ENCODE results near the gene SCN1B.
"Not testable (repeated sequence)": the region's sequence is repeated elsewhere in the genome, so short reads cannot be mapped to it uniquely, and the experiment has no call there.

SCN1B gene

DNA sequence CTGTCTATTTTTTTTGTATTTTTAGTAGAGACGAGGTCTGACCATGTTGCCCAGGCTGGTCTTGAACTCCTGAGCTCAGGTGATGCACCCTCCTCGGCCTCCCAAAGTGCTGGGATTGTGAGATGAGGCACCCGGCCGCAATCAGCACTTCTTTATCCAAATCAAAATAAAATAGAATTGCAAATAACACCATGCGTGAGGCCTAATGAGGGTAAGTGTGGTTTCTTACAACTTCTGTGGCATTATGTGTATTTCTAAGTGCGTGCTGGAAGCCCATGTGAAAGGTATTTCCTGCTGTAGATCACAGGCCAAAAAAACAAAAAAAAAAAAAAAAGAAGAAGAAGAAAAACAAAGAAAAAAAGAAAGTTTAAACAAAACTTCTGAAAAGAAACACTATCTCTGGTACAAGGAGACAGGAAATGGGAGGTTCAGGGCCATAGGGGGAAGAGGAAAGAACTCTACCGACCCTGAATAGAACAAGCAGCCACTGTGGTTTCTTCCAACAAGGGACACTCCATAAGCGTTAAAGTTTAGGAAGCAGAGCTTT lies 33.1 kb upstream of the SCN1B start:
- no peak overlapping the region for H3K4me3 ChIP-seq (ENCODE audit: low read length)
- DNase-seq (ENCODE audit: low read depth), result no peak

DNA sequence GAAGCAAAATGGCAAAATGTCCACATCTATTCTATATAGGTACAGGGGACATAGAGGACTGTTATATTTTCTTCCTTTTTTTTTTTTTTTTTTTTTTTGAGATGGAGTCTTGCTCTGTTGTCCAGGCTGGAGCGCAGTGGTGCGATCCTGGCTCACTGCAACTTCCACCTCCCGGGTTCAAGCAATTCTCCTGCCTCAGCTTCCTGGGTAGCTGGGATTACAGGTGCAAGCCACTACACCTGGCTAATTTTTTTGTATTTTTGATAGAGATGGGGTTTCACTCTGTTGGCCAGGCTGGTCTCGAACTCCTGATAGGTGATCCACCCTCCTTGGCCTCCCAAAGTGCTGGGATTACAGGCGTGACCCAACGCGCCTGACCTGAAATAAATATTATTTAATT lies 32.0 kb upstream of the SCN1B start:
- DNase-seq (ENCODE audit: low read depth); H3K4me3 ChIP-seq (ENCODE audit: low read length): not testable (repeated sequence)

More for the DNA sequence above, 33.1 kb upstream of the SCN1B start:
- TF ChIP-seq CTCF (IDR thresholded peaks at IDR 0.05; ENCODE audit: insufficient read depth, low read depth, low read length, missing control alignments), result no peak

DNA sequence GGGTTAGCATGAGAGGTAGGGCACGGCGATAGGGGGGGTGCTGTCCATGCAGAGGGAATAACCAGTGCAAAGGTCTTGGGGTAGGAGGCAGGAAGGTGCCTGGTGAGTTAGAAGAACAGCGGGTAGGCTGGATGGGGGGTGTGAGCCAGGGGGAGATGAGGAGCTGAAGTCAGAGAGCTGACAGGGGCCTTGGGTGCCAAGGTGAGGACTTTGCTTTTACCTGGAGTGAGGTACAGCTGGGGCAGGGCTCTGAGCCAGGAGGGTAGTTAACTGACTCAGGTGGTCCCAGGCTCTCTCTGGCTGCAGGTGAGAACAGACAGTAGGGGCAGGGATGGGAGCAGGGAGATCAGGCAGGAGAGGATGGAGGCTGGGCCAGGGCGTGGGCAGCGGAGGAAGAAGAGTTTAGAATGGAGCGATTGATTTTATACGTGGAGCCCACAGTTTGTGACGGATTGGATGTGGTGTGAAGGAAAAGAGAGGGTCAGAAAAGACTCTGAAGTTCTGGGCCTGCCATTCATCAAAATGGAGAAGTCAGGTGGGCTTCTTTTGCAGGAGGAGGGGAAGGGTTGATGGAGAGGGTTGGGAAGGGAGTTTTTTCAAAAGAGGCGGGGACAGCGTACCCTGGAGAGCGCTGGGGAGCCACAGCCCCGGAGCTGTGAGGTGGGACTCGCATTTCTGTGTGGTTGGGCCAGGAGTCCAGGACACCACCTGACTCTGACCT lies 31.3 kb upstream of the SCN1B start:
- H3K4me3 ChIP-seq (ENCODE audit: low read length), result peak overlapping the region; percentile 54
- no peak for DNase-seq (ENCODE audit: low read depth)

DNA sequence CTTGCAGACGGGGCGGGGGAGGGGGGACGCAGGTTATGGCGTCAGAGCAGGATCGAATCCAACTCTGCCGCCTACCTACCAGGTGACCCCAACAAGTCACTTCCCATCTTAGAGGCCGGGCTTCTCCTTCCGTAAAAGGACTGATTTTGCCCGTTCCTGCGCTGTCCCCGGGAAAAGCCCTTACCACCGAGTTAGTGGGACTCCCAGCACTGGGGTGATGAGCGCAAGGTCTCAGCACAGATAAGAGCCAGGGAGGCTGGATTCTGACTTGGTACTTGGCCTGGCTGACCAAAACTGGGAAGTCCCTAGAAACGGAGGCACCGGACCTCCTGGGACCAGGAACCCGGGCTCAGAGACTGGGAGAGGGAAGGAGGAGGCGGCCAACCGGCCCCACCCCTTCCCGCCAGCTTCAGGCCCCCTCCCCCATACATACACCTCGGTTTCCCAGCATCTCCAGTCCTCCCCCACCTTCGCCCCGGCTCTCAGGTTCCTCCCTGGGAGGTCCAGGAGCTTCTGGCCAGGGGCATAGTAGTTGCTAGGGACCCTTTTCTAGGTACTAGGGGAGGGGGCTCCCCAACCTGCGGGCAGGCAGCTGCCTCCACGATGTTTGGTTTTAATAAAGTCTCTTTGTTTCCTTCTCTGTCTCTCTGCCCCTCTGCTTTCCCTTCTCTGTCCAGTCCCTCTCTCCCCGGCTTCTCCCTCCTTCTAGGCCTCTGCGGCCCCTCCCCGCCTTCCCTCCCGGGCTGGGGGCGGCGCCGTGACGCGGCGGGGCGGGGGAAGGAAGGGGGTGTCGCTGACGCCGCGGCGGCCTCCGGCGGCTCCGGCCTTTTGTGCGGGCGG lies 30.6 kb upstream of the SCN1B start, which contains the start of gene GRAMD1A:
Gene GRAMD1A (plus strand): TSS at position 826 of the 840 bp plus-strand sequence. CDS start 156 bp downstream, outside the sequence.
- DNase-seq (ENCODE audit: low read depth), result peak; percentile 83
- H3K4me3 ChIP-seq (ENCODE audit: low read length), result peak within 1 kb of the TSS; percentile 56
- no peak for TF ChIP-seq CTCF (IDR thresholded peaks at IDR 0.05; ENCODE audit: insufficient read depth, low read depth, low read length, missing control alignments)

More for the DNA sequence above, 31.3 kb upstream of the SCN1B start:
- TF ChIP-seq CTCF (IDR thresholded peaks at IDR 0.05; ENCODE audit: insufficient read depth, low read depth, low read length, missing control alignments), result no peak

GRCh38 chr19:35000338-35000646 lies 30.0 kb upstream of the SCN1B start:
- TF ChIP-seq CTCF (IDR thresholded peaks at IDR 0.05; ENCODE audit: insufficient read depth, low read depth, low read length, missing control alignments), result no peak
- peak overlapping the region; percentile 56 for H3K4me3 ChIP-seq (ENCODE audit: low read length)
- no peak for DNase-seq (ENCODE audit: low read depth)

DNA sequence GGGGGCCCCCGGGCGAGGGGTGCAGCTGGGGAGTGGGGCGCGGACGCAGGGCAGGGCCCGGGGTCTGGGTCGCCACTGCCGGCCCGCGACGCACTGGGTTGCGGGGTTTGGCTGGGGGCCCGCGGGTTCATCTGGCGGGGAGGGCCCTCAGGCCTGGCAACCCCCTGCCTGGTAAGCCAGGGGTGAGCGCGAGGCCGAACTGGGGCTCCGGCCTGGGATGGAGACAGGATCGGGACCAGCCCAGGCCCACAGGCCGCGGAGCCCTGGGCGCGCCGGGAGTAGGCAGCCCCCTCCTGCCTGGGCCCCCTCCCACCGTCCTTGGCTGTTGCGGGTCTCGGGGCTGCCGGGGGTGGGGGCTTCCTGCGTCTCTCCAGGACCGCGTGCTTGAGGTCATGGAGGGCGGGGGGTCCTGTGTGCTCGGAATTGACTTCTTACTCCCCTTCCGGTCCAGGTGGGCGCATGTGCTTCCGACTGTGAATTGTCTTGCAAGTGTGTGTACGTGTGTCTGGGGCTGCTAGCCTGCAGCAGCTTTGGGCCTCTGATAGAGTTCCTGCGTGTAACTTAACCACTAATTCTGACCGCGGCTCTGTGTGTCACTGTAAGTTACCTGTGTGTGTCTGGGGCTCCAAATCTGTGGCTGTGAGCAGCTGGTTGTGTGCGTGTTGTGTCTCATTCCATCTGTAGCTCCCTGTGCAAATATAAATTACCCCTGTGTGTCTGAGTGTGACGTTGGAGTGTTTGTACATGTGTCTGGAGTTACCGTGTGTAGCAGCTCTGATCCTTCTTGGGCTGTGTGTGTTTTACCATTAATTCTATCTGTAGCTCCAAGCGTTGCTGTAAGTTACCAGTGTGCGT lies 29.4 kb upstream of the SCN1B start:
- peak overlapping the region; percentile 56 for H3K4me3 ChIP-seq (ENCODE audit: low read length)
- no peak for TF ChIP-seq CTCF (IDR thresholded peaks at IDR 0.05; ENCODE audit: insufficient read depth, low read depth, low read length, missing control alignments)
- peak; percentile 55 for DNase-seq (ENCODE audit: low read depth)
